HG03439 (cell line): ENCODE results near the gene RIBC2.

Experiments used
- ATAC-seq: cut with Tn5 transposase; IDR thresholded peaks from one replicate; pipeline ENCODE4 v1.9.1; 2021; ENCODE audit warnings: mild to moderate bottlenecking, moderate library complexity; ENCODE audit not compliant: unreplicated experiment

The RIBC2 gene

DNA sequence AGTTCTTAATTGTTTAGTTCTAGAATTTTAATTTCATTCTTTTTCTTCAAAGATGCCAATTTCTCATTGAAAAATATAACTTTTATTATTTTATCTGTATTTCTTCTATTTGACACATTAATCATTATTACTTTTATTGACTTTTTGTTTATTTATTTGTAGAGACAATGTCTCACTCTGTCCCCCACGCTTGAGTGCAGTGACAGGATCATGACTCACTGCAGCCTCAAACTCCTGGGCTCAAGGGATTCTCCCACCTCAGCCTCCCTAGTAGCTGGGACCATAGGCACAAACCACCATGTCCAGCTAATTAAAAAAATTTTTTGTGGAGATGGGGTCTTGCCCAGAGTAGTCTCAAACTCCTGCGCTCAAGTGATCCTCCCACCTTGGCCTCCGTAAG is 58.9 kb downstream of the RIBC2 start:
- no peak for ATAC-seq

GRCh38 chr22:45473626-45474237 is 60.2 kb downstream of the RIBC2 start:
- ATAC-seq = no peak

GRCh38 chr22:45475063-45475747 is 61.7 kb downstream of the RIBC2 start:
- no peak for ATAC-seq

- no peak for ATAC-seq
Measured at GRCh38 chr22:45475851-45476514, 62.5 kb downstream of the RIBC2 start.

- ATAC-seq = no peak
Measured at GRCh38 chr22:45476814-45477213, 63.3 kb downstream of the RIBC2 start.

GRCh38 chr22:45477366-45478107 is 64.0 kb downstream of the RIBC2 start:
- ATAC-seq = no peak

DNA sequence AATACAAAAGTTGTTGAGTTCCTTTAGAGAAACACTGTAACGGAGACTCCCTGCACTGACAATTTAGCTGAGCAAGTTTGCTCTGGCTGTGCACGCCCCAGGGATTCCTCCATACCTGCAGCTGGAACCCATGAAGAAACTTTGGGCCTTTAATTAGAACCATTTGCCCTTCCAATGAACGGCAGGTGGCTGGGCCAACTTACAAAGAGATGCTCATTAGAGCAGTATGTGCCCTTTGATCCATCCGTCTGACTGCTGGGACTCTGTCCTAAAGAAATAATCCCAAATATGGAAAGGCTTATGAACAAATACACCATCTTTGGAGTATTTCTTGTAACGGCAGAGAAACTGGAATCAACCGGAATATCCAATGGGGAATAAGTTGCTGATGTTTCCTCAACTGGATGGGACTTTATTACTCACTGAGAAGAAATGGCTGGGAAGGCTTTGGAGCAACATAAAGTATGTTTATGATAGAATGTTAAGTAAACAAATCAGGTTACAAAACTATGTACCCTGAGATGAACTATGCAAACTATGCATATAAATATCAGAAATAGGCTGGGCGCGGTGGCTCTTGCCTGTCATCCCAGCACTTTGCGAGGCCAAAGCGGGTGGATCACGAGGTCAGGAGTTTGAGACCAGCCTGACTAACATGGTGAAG is 64.7 kb downstream of the RIBC2 start:
- ATAC-seq = no peak

GRCh38 chr22:45480717-45481116 is 67.2 kb downstream of the RIBC2 start:
- no peak for ATAC-seq

DNA sequence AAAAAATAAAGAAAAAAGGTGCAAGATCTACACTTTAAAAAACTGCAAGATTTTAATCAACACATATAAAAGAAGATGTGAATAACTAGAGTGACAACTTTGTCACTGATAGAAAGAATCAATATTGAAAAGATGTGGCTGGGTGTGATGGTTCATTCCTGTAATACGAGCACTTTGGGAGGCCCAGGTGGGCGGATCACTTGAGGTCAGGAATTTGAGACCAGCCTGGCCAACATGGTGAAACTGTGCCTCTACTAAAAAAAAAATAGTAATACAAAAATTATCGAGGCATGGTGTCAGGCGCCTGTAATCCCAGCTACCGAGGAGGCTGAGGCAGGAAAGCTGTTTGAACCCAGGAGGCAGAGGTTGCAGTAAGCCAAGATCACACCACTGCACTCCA is 68.2 kb downstream of the RIBC2 start:
- no peak for ATAC-seq
